ENCODE data around the gene CDH4. TPM values are rescaled to one million over a fixed set of nuclear protein-coding genes. Genes with fewer than 3 reads are reported as not detected.

Gene CDH4
- total and polyA plus RNA-seq, 9 of the 15 experiments (the other 6 are each of a cell fraction or from before 2014, with no cell fraction given): 0.04 TPM; not detected in 8

- H3K79me2 ChIP-seq (ENCODE audit: control insufficient read depth, insufficient read depth, low read length): no peaks in the 10 kb centered on the region
- H2AFZ ChIP-seq (ENCODE audit: low read depth, low read length): no peak overlapping the region
- in situ Hi-C loops (cut with MboI): no loop called here
- H3K9ac ChIP-seq (ENCODE audit: insufficient read depth in 1 of 2, low read depth in 2 of 2, low read length in 2 of 2): no peak overlapping the region
- 1% methylated on average over 31 of the region's 38 CpGs for WGBS (ENCODE audit: insufficient coverage, low coverage, missing lambda C conversion rate)
- H3K4me1 ChIP-seq (replicated peaks in 1 of 2; ENCODE audit: control insufficient read depth in 2 of 2, insufficient read depth in 2 of 2, low read length in 2 of 2): peaks cover 0 to 17% of the 10 kb centered on the region in 2 experiments; a peak in 2 of 5 replicates
- DNase-seq (ENCODE audit: extremely low read depth in 1 of 4, low spot score in 3 of 4) (no peak), ATAC-seq (no peak), FAIRE-seq (no peak)
- no peak overlapping the region for H3K27ac ChIP-seq (ENCODE audit: extremely low read depth, low read depth, low read length)
- peaks cover 59 to 80% of the 10 kb centered on the region in 2 experiments for H3K27me3 ChIP-seq (ENCODE audit: control insufficient read depth in 2 of 2, insufficient read depth in 2 of 2, low read length in 2 of 2)
- CTCF ChIA-PET (ENCODE audit: low intra/inter-chr PET ratio): no interaction called here
- no TSS peak for BruUV-seq (replicated peaks)
- H3K36me3 ChIP-seq (ENCODE audit: control insufficient read depth, insufficient read depth, low read length): no peaks in the 10 kb centered on the region
- H3K9me1 ChIP-seq (ENCODE audit: control insufficient read depth, insufficient read depth, low read length): no peaks in the 10 kb centered on the region
- H3K4me3 ChIP-seq: no peak overlapping the region
- intact Hi-C loops (cut with micrococcal nuclease): no loop called here
- H3K9me3 ChIP-seq (replicated peaks; ENCODE audit: control insufficient read depth, insufficient read depth, low read depth, low read length): 0 out of 2 replicates have a peak, but pooled peaks cover 2% of the 10 kb centered on the region
- H4K20me1 ChIP-seq (replicated peaks; ENCODE audit: control insufficient read depth, insufficient read depth, low read length): peaks cover 5% of the 10 kb centered on the region; the same call in 1 of the 2 replicates
- POLR2A ChIA-PET: interaction anchor here (1.0 kb wide), 1 partner anchor 9 kb away, joined by 3 read pairs; no protein-coding TSS in a partner anchor
- H3K4me2 ChIP-seq (ENCODE audit: insufficient read depth, low read length): no peak overlapping the region
- TF ChIP-seq ZEB2 (IDR thresholded peaks at IDR 0.05): no peak
- TF ChIP-seq MITF (IDR thresholded peaks at IDR 0.05): no peak
- TF ChIP-seq RREB1 (CRISPR knock-in tag; IDR thresholded peaks at IDR 0.05): no peak
- no peak for TF ChIP-seq ELK3 (CRISPR knock-in tag; IDR thresholded peaks at IDR 0.05)
- TF ChIP-seq ZNF583 (CRISPR knock-in tag; IDR thresholded peaks at IDR 0.05): no peak
- TF ChIP-seq TOE1 (IDR thresholded peaks at IDR 0.05; ENCODE audit: borderline replicate concordance): no peak
- TF ChIP-seq TOE1 (CRISPR knock-in tag; IDR thresholded peaks at IDR 0.05; ENCODE audit: borderline replicate concordance, low read depth): no peak
- TF ChIP-seq USF1 (CRISPR knock-in tag; IDR thresholded peaks at IDR 0.05): no peak
- TF ChIP-seq MAFG (tag; conservative IDR thresholded peaks at IDR 0.05): no peak
- no peak for TF ChIP-seq ZNF766 (CRISPR knock-in tag; conservative IDR thresholded peaks at IDR 0.05)
- no peak for TF ChIP-seq ZNF551 (CRISPR knock-in tag; IDR thresholded peaks at IDR 0.05)
These were observed 656.3 kb downstream of the CDH4 start for GRCh38 chr20:61908057-61909026.
